ENCODE measurements around the gene HOXB7. TPM values are rescaled to one million over a fixed set of nuclear protein-coding genes. Genes with fewer than 3 reads are reported as not detected.

HOXB7 gene
- total and polyA plus RNA-seq, 7 donors = 0.85 to 3.0 (median 1.6) TPM

GRCh38 chr17:48647103-48647962 is 36.5 kb upstream of the HOXB7 start:
- TF ChIP-seq CTCF (IDR thresholded peaks at IDR 0.05) = no peak
- ATAC-seq = no peak

GRCh38 chr17:48646183-48647102 is 35.6 kb upstream of the HOXB7 start:
- no peak for TF ChIP-seq CTCF (IDR thresholded peaks at IDR 0.05)
- ATAC-seq (no peak), DNase-seq (no peak)
- peaks cover 10 to 99% (median 37%) of the 10 kb centered on the region in 3 donors for H3K27me3 ChIP-seq (ENCODE audit: insufficient read depth in 3 of 3, low read length in 2 of 3)
- H3K9me3 ChIP-seq = no peaks in the 10 kb centered on the region
- no peaks in the 10 kb centered on the region for H3K4me1 ChIP-seq
- H3K4me3 ChIP-seq = peak overlapping the region; percentile 52
- intact Hi-C loops (cut with DNase I) = no loop called here
- WGBS, 3 donors = 3% methylated on average over 49 to 80 of the region's 80 CpGs
- H3K27ac ChIP-seq = no peak overlapping the region
- no peaks in the 10 kb centered on the region for H3K36me3 ChIP-seq (ENCODE audit: insufficient read depth in 1 of 2, low read depth in 1 of 2)

More at GRCh38 chr17:48647103-48647962, 36.5 kb upstream of the HOXB7 start:
- Histone ChIP-seq H3K27ac (no peak overlapping the region), H3K27me3 (ENCODE audit: insufficient read depth in 3 of 3, low read length in 2 of 3) (peaks cover 10 to 98% (median 28%) of the 10 kb centered on the region in 3 donors), H3K4me3 (peak overlapping the region; percentile 52), H3K4me1 (no peaks in the 10 kb centered on the region), H3K9me3 (no peaks in the 10 kb centered on the region), H3K36me3 (ENCODE audit: insufficient read depth in 1 of 2, low read depth in 1 of 2) (no peaks in the 10 kb centered on the region)
- WGBS, 3 donors = 2% methylated on average over 26 to 30 of the region's 30 CpGs
- intact Hi-C loops (cut with DNase I) = no loop called here
- no peak for DNase-seq

GRCh38 chr17:48645639-48646182 is 34.9 kb upstream of the HOXB7 start:
- Histone ChIP-seq H3K4me1 (no peaks in the 10 kb centered on the region), H3K9me3 (no peaks in the 10 kb centered on the region), H3K4me3 (no peak overlapping the region), H3K36me3 (ENCODE audit: insufficient read depth in 1 of 2, low read depth in 1 of 2) (no peaks in the 10 kb centered on the region), H3K27me3 (ENCODE audit: insufficient read depth in 3 of 3, low read length in 2 of 3) (peaks cover 10 to 99% (median 40%) of the 10 kb centered on the region in 3 donors), H3K27ac (no peak overlapping the region)
- ATAC-seq (no peak), DNase-seq (no peak)
- WGBS, 3 donors = 25 to 37% (median 32%) methylated on average over 14 of the region's 14 CpGs
- TF ChIP-seq CTCF (IDR thresholded peaks at IDR 0.05) = no peak
- intact Hi-C loops (cut with DNase I) = no loop called here

- no peaks in the 10 kb centered on the region for H3K4me1 ChIP-seq
- intact Hi-C loops (cut with DNase I) = no loop called here
- peaks cover 10 to 99% (median 43%) of the 10 kb centered on the region in 3 donors for H3K27me3 ChIP-seq (ENCODE audit: insufficient read depth in 3 of 3, low read length in 2 of 3)
- H3K36me3 ChIP-seq (ENCODE audit: insufficient read depth in 1 of 2, low read depth in 1 of 2) = no peaks in the 10 kb centered on the region
- ATAC-seq (no peak), DNase-seq (no peak)
- H3K27ac ChIP-seq = no peak overlapping the region
- WGBS, 3 donors = 47 to 53% (median 50%) methylated on average over 6 of the region's 6 CpGs
- H3K9me3 ChIP-seq = no peaks in the 10 kb centered on the region
- no peak overlapping the region for H3K4me3 ChIP-seq
- TF ChIP-seq CTCF (IDR thresholded peaks at IDR 0.05) = no peak
Observed at GRCh38 chr17:48644910-48645557, 34.2 kb upstream of the HOXB7 start.

All from psoas muscle (tissue), 8 donors.